Erythroblast (primary cell): Measurements from ENCODE around the gene KRTAP1-1.

Experiments
- GATA1 ChIP-seq: IDR thresholded peaks from 2 replicates; pipeline ENCODE4 v1.6.1; 2011; ENCODE audit warnings: low read depth, mild to moderate bottlenecking, control low read depth, low read length, moderate library complexity
- POLR2A ChIP-seq: IDR thresholded peaks from 2 replicates; pipeline ENCODE4 v1.6.1; 2011; ENCODE audit warnings: mild to moderate bottlenecking, low read length

- TF ChIP-seq POLR2A (no peak), GATA1 (no peak)
Observed at GRCh38 chr17:41010441-41010840, 30.8 kb downstream of the KRTAP1-1 start.
